B cell (primary cell): Measurements from ENCODE around the gene EVC.

Experiments
- CTCF ChIP-seq: fragments of 200-600 bp; IDR thresholded peaks from one replicate; pipeline ENCODE4 v1.8.0; 2022; ENCODE audit warnings: antibody characterized with exemption, mild to moderate bottlenecking
- EZH2 ChIP-seq: IDR thresholded peaks from 2 replicates; pipeline ENCODE4 v1.6.1; 2012; ENCODE audit warnings: borderline replicate concordance, low read depth, mild to moderate bottlenecking, moderate library complexity, low read length; ENCODE audit not compliant: insufficient read depth, poor library complexity, severe bottlenecking

- TF ChIP-seq CTCF, result no peak
- TF ChIP-seq EZH2, result no peak
Measured at GRCh38 chr4:5720157-5720850, 9.3 kb downstream of the EVC start.
